DOHH2 (cell line): ENCODE results near the gene CEP68.

ENCODE experiments used
- CTCF ChIP-seq: fragments of 200-600 bp; sonication (generic); IDR thresholded peaks from one replicate; pipeline ENCODE4 v1.5.1; 2014; ENCODE audit warnings: antibody characterized with exemption, mild to moderate bottlenecking, low read depth, low read length; ENCODE audit not compliant: poor library complexity, severe bottlenecking
- EZH2phosphoT487 ChIP-seq: fragments of 200-600 bp; sonication (generic); IDR thresholded peaks from 2 replicates; pipeline ENCODE4 v1.6.1; 2017; ENCODE audit warnings: borderline replicate concordance, mild to moderate bottlenecking, antibody characterized with exemption, low read length, moderate library complexity, mixed read lengths

GRCh38 chr2:65019010-65019409 is 37.2 kb upstream of the CEP68 start:
- TF ChIP-seq CTCF, result no peak
- TF ChIP-seq EZH2phosphoT487, result no peak
